Activated naive CD8-positive, alpha-beta T cell (primary cell): ENCODE data around the gene NLGN4X.

Experiments used
- H3K27ac Mint-ChIP-seq: one replicate; pipeline ENCODE4 v1.8.0; 2021; ENCODE audit warnings: mixed read lengths
- H3K27me3 Mint-ChIP-seq: one replicate; pipeline ENCODE4 v1.8.0; 2021; ENCODE audit warnings: mixed read lengths
- H3K36me3 Mint-ChIP-seq: one replicate; pipeline ENCODE4 v1.8.0; 2021; ENCODE audit warnings: mixed read lengths
- H3K4me1 Mint-ChIP-seq: one replicate; pipeline ENCODE4 v1.8.0; 2021; ENCODE audit warnings: low read depth, mixed read lengths
- H3K4me3 Mint-ChIP-seq: one replicate; pipeline ENCODE4 v1.8.0; 2021; ENCODE audit warnings: mild to moderate bottlenecking, mixed read lengths
- H3K9me3 Mint-ChIP-seq: one replicate; pipeline ENCODE4 v1.8.0; 2021; ENCODE audit warnings: low read depth, mixed read lengths

Gene NLGN4X

DNA sequence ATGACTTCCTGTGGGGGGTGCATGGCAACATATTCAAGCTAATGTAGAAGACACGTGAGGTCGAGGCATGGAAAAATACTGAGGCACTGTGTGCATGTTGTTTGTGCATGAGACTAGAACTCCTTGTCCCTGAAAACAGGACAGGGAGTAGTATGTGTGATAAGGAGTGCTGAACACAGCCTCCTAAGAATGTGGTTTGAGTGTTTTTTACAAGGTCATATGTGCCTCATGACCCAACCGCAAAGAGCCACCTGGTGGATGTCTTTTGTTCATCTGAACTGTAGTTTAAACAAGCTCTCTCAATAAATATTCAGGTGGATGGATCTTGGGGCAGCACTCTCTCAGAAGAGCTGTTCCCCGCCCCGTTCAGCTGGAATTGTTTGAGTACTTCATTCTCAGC, 226.6 kb downstream of the NLGN4X start:
- H3K27ac Mint-ChIP-seq: no peak overlapping the region
- no peaks in the 10 kb centered on the region for H3K4me1 Mint-ChIP-seq
- H3K36me3 Mint-ChIP-seq: no peaks in the 10 kb centered on the region
- no peak overlapping the region for H3K4me3 Mint-ChIP-seq
- no peaks in the 10 kb centered on the region for H3K9me3 Mint-ChIP-seq
- no peaks in the 10 kb centered on the region for H3K27me3 Mint-ChIP-seq

DNA sequence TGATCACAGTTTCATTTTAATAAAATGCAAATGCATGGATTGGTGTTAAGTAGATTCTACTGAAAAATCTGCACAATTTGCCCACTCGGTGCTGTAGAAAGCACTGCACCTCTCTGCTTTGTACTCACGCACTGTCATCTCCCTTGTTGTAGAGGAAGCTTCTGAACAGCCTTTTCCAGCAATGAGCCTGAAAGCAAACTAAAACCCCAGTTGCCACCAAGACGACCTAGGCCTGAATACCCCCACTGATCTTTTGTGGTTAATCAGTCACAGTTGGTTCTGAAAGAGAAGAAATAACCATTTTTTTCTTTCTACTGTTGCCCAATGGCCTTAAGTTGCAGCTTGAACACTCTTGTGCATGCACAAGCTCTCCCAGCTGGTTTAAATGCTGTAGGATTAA, 229.8 kb downstream of the NLGN4X start:
- H3K27ac Mint-ChIP-seq: no peak overlapping the region
- H3K27me3 Mint-ChIP-seq: no peaks in the 10 kb centered on the region
- no peak overlapping the region for H3K4me3 Mint-ChIP-seq
- no peaks in the 10 kb centered on the region for H3K9me3 Mint-ChIP-seq
- no peaks in the 10 kb centered on the region for H3K36me3 Mint-ChIP-seq
- H3K4me1 Mint-ChIP-seq: no peaks in the 10 kb centered on the region

DNA sequence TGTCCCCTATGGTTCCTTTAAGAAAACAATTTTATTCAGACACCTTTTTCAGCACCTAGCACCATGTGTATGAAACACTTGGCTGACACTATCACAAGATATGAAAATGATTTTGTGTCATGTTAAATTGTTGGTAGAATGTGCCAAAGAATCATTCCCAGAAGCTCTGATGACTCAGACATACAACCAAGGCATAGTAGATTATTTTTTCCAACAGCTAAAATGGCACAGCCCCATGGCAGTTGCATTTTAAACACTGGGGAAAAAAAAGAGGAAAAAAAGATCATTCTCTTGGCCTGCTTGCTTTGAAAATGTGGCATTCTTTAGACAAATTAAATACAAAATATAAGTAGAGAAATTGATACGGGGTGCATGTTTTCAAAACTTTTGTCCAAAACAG, 230.2 kb downstream of the NLGN4X start:
- H3K27me3 Mint-ChIP-seq: no peaks in the 10 kb centered on the region
- no peaks in the 10 kb centered on the region for H3K36me3 Mint-ChIP-seq
- no peak overlapping the region for H3K4me3 Mint-ChIP-seq
- no peaks in the 10 kb centered on the region for H3K4me1 Mint-ChIP-seq
- no peak overlapping the region for H3K27ac Mint-ChIP-seq
- no peaks in the 10 kb centered on the region for H3K9me3 Mint-ChIP-seq

DNA sequence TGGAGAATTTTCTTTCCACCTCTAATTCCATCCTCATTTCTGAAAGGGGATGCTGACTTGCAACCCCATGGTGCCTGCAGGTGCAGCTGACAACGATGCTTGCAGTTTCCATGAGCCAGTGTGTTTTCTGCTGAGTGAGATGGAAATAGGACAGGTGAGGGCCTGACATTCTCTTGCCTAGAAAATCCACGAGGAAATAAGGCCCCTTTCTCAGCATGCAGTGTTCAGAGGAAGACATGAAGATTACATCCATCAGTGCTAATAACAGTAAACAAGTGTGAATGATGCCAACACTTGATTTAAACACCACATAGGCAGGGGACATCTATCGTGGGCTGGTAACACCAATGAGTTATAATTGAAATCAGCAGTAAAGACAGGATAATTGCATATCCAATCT, 237.3 kb downstream of the NLGN4X start:
- H3K4me1 Mint-ChIP-seq: no peaks in the 10 kb centered on the region
- H3K27ac Mint-ChIP-seq: no peak overlapping the region
- no peak overlapping the region for H3K4me3 Mint-ChIP-seq
- H3K36me3 Mint-ChIP-seq: no peaks in the 10 kb centered on the region
- H3K27me3 Mint-ChIP-seq: no peaks in the 10 kb centered on the region
- H3K9me3 Mint-ChIP-seq: no peaks in the 10 kb centered on the region

DNA sequence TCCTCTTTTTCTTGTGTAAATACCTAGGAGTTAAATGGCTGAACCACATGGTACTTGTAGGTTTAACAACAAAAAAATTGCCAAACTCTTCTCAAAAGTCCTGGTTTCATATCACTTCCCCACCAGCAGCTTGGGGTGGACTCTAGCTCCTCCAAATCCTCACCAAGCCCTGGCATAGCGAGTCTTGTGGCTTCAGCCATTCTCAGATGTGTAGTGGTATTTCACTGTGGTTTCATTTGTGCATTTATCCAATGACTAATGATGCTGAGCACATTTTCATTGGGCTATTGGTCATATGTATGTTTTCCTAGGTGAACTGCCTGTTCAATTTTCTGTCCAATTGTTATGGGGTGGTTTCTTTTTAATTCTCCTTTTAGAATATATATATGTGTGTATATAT, 249.3 kb downstream of the NLGN4X start:
- H3K36me3 Mint-ChIP-seq: no peaks in the 10 kb centered on the region
- H3K9me3 Mint-ChIP-seq: no peaks in the 10 kb centered on the region
- H3K27ac Mint-ChIP-seq: no peak overlapping the region
- no peaks in the 10 kb centered on the region for H3K4me1 Mint-ChIP-seq
- H3K27me3 Mint-ChIP-seq: no peaks in the 10 kb centered on the region
- H3K4me3 Mint-ChIP-seq: no peak overlapping the region

DNA sequence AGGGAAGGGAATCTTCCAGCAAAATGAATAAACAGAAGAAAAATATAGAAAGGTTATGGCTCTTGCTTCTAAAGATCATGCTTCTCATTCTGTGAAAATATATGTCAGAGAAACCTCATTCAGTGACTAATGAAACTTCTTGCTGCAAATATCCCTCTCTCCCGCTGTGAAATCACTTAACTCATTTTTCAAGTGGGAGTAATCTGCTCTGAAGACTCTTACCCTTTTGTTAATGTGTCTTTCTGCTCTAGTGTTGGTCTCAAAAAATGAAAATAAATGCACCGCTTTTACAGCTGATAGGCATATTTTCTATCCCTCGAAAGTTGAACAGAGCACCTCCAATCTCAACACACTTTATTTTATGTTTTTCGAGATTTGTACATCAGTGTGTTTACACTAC, 252.3 kb downstream of the NLGN4X start:
- Mint-ChIP-seq H3K4me3 (no peak overlapping the region), H3K27me3 (no peaks in the 10 kb centered on the region), H3K27ac (no peak overlapping the region), H3K4me1 (no peaks in the 10 kb centered on the region), H3K9me3 (no peaks in the 10 kb centered on the region), H3K36me3 (no peaks in the 10 kb centered on the region)

DNA sequence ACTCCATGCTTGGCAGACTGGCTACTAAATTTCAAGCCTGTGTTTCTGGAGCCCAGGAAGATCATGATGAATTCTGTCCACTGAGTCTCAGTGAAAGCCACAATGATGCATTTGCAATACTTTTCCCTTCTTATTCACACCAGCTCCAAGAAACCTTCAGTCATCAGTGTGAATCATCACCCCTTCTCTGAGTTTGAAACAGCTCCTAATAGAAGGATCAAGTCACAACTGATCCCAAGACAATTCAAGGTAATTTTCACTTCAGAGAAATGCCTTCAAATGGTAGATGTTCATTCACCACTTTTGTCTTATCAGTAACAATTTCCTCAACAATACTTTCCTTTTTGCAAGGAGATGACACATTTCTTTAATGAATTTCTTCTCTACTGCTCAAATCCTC, 257.4 kb downstream of the NLGN4X start:
- Mint-ChIP-seq H3K36me3 (no peaks in the 10 kb centered on the region), H3K4me3 (no peak overlapping the region), H3K9me3 (no peaks in the 10 kb centered on the region), H3K4me1 (no peaks in the 10 kb centered on the region), H3K27ac (no peak overlapping the region), H3K27me3 (no peaks in the 10 kb centered on the region)

DNA sequence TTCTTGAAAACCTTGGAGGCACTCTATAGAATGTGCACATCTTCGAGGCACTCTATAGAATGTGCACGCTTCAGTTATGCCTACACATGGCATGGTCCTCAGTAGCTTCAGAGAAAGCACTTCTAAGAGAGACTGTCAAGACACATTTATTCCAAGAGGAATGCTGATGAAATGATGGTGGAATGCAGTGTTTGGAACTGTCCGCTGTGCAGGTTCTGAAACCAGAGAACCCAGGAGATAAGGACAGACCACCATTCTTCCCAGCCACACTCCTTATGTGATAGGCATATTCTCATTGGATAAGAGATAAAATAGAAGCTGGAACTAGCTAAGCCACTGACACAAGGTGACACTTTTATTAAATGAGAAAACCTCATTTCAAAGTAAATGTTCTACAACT, 263.3 kb downstream of the NLGN4X start:
- H3K27ac Mint-ChIP-seq: no peak overlapping the region
- H3K36me3 Mint-ChIP-seq: no peaks in the 10 kb centered on the region
- H3K27me3 Mint-ChIP-seq: no peaks in the 10 kb centered on the region
- H3K9me3 Mint-ChIP-seq: no peaks in the 10 kb centered on the region
- H3K4me3 Mint-ChIP-seq: no peak overlapping the region
- H3K4me1 Mint-ChIP-seq: no peaks in the 10 kb centered on the region

DNA sequence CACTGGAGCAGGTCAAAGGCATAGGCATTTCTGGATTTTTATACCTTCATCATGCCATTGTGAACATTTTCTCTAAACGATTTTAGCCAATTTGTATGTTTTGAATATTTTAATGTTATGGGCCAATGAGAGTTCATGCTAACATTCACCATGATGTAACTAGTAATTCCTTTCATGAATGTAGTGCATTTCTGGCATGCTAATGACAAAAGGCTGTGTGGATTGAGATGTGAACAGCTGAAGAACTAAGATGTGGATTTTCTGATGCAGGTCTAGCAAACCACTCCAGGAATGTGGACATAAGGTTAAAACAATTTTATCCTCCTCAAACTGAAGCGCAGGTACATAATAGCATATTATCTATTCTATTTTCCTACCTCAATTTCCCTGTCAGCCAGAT, 269.4 kb downstream of the NLGN4X start:
- no peaks in the 10 kb centered on the region for H3K36me3 Mint-ChIP-seq
- H3K4me1 Mint-ChIP-seq: no peaks in the 10 kb centered on the region
- no peaks in the 10 kb centered on the region for H3K9me3 Mint-ChIP-seq
- no peak overlapping the region for H3K27ac Mint-ChIP-seq
- H3K4me3 Mint-ChIP-seq: no peak overlapping the region
- H3K27me3 Mint-ChIP-seq: peaks cover 2% of the 10 kb centered on the region

DNA sequence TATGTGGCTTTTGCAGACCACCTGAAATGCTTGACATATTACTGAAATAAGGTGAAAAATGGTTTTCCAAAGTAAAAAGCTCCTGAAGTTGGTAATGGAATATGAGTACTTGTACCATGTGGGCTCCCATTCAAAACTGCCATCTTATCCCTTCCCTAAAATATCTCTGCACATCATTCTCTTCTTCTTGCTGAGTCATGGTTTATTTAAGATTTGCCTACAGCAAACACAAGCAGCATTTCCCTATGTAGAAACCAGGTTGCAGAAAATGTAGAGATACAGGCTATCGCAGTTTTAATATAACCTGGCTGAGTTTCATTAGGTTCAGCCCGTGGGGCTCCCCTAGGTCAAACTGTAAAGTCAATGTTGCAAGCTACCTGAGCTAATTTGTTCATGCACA, 270.1 kb downstream of the NLGN4X start:
- Mint-ChIP-seq H3K9me3 (no peaks in the 10 kb centered on the region), H3K27me3 (peaks cover 2% of the 10 kb centered on the region), H3K36me3 (no peaks in the 10 kb centered on the region), H3K4me1 (no peaks in the 10 kb centered on the region), H3K27ac (no peak overlapping the region), H3K4me3 (no peak overlapping the region)

DNA sequence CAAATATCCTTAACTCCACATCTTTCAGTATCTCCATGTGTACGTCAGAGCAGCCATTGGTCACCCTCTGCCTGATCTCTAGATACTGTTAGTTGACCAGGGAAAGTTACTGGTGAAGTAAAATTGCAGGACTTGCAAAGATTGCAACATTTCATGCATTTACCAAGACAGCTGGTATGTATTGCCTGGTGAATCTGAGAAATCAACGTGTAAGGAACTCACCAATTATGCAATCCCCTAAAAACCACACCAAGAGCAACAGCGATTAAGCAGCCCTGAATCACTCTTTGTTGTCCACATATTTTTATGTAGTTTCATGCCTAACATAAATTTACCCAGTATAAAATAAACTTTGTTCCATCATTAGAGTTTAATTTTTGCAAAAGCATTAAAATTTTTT, 271.2 kb downstream of the NLGN4X start:
- Mint-ChIP-seq H3K4me1 (no peaks in the 10 kb centered on the region), H3K36me3 (no peaks in the 10 kb centered on the region), H3K9me3 (no peaks in the 10 kb centered on the region), H3K4me3 (no peak overlapping the region), H3K27me3 (peaks cover 2% of the 10 kb centered on the region), H3K27ac (no peak overlapping the region)

DNA sequence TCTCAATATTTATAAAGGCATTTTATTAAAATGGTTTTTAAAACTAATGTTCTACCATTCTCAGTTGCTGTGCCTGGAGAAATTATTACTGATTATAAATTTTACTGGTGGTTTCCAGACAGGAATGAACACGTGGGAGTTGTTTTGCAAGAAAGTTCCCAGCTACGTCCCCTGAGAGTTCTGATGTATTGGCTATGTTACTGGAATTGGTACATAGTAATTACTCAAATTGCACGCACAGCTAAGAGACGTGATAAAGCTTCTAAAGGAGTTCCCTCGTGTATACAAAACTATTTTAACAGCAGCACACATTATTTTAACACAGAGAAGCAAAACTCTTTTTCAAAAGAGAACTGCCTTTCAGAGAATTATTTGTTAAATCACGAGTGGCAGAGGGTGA, 292.2 kb downstream of the NLGN4X start:
- no peaks in the 10 kb centered on the region for H3K27me3 Mint-ChIP-seq
- no peak overlapping the region for H3K27ac Mint-ChIP-seq
- no peaks in the 10 kb centered on the region for H3K36me3 Mint-ChIP-seq
- H3K4me3 Mint-ChIP-seq: no peak overlapping the region
- H3K9me3 Mint-ChIP-seq: peaks cover 4% of the 10 kb centered on the region
- H3K4me1 Mint-ChIP-seq: no peaks in the 10 kb centered on the region

DNA sequence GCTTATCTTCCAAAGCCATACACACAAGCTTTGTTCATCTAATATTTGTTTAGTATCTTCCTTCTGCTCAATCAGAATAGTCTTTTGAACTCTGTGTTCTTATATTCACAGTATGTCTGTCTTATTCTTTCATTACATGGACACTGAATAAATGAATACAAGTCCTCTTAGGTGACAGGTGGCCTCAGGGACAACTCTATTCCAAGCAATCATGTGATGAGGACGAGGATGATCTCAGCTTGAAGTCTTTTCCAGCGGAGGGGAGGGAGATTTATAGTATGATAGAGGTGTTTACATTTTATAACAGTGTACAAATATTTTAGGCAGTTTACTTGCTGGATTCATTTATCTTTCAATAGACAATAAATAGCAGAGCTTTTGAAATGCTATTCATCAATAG, 300.4 kb downstream of the NLGN4X start:
- Mint-ChIP-seq H3K36me3 (no peaks in the 10 kb centered on the region), H3K4me1 (no peaks in the 10 kb centered on the region), H3K4me3 (no peak overlapping the region), H3K9me3 (no peaks in the 10 kb centered on the region), H3K27me3 (no peaks in the 10 kb centered on the region), H3K27ac (no peak overlapping the region)

DNA sequence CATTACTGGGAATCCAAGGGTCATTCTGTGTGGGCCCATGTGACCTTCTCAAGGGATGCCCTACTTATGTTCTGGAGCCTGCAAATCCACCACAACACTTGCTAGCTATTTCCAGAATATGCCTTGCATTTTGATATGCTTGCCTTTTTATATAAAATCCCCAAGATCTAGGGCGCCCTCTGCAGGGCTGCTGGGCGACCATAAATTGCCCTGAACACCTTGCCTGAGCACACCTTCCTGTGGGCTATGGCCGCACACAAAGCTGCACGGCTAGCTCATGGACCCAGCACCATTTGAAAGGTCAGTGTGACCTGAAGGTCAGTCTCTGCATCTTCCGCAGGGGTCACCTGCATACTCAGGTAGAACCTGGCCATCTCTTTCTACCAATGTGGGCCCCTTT, 311.7 kb downstream of the NLGN4X start:
- H3K27ac Mint-ChIP-seq: no peak overlapping the region
- no peaks in the 10 kb centered on the region for H3K4me1 Mint-ChIP-seq
- H3K27me3 Mint-ChIP-seq: no peaks in the 10 kb centered on the region
- H3K36me3 Mint-ChIP-seq: no peaks in the 10 kb centered on the region
- H3K9me3 Mint-ChIP-seq: no peaks in the 10 kb centered on the region
- no peak overlapping the region for H3K4me3 Mint-ChIP-seq

DNA sequence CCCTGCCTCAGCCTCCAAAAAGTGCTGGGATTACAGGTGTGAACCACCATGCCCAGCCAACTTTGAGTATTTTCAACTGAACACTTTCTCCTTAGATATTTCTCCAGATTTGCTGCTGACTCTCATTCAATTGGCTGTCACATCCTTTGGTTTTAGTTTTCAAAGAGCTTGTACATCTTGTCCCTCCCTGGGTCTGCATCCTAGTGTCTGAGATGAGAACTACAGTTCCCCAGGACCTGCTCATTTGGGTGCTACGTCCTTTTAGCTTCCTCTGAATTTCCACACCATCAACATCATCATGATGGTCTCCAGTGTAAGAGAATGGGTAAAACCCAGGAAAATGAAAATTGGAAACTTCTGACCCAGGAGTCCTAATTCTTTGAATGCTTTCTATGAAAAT, 312.9 kb downstream of the NLGN4X start:
- Mint-ChIP-seq H3K27ac (no peak overlapping the region), H3K36me3 (no peaks in the 10 kb centered on the region), H3K9me3 (no peaks in the 10 kb centered on the region), H3K4me3 (no peak overlapping the region), H3K27me3 (no peaks in the 10 kb centered on the region), H3K4me1 (no peaks in the 10 kb centered on the region)

DNA sequence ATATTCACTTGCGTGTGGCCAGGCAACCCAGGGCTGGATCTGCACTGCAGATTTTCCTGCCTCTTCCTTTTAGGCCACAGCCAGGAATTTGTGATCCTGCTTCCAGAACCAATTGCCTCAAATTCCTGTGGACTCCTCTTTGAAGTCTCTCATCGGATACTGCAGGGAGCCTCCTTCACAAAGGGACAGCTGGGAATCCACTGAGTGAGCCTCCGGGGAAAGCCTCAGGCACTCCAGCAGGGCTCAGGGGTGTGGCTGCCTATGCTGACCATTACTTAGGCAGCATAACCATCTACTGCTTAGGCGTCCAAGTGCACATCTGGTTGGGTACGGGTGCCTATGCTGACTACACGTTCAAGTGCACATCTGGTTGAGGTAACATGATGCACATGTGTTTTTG, 321.5 kb downstream of the NLGN4X start:
- Mint-ChIP-seq H3K4me3 (no peak overlapping the region), H3K27me3 (no peaks in the 10 kb centered on the region), H3K9me3 (no peaks in the 10 kb centered on the region), H3K27ac (no peak overlapping the region), H3K4me1 (no peaks in the 10 kb centered on the region), H3K36me3 (no peaks in the 10 kb centered on the region)
